ENCODE data around the gene TMOD2. TPM values are rescaled to one million over a fixed set of nuclear protein-coding genes. Genes with fewer than 3 reads are reported as not detected.

TMOD2 gene
- total RNA-seq, 4 donors from 2014 or later: 1.8 to 6.8 (median 5.3) TPM

DNA sequence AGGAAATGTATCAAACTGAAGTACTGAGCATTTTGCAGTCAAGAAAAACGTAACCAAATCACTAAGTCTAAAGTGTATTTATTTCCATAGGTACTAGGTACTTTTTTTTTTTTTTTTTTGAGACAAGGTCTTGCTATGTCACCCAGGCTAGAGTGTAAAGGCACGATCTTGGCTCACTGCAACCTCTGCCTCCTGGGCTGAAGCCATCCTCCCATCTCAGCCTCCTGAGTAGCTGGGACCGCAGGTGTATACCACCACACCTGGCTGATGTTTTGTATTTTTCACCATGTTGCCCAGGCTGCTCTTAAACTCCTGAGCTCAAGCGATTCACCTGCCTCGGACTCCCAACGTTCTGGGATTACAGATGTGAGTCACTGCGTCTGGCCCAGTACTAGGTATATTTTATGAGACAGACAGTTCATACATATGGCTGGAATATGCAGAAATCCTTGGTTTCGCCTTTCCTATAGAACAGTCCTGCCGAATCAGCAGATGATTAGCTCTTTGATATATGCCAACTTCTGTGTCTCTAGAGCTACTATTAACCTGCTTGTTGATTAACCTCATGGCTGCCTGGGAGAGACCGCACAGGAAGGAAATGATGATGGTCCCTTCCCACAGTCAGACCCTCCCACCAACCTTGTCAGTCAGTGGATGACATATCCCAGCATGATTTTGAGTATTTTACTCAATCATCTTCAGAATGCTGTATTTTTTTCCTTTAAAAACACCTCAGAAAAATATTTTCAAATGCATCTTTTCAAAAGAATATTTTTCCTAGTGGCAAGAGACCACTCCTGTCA lies 110.4 kb downstream of the TMOD2 start:
- Histone ChIP-seq H3K27ac (no peak overlapping the region), H3K4me1 (peaks cover 0 to 11% (median 0%) of the 10 kb centered on the region in 4 donors), H3K36me3 (peaks cover 0 to 23% (median 7%) of the 10 kb centered on the region in 4 donors), H3K4me3 (no peak overlapping the region), H3K9me3 (no peaks in the 10 kb centered on the region), H3K27me3 (no peaks in the 10 kb centered on the region)
- 82 to 93% methylated on average over 4 to 10 of the region's 10 CpGs for WGBS, 2 donors (ENCODE audit: low coverage in 1 of 2)
- intact Hi-C loops (cut with DNase I; ENCODE audit: low total_unique reads) (no loop called here), in situ Hi-C loops (cut with MboI; ENCODE audit: low pct_ligation_motif_present in 1 of 4, low pct_unique_long_range_greater_than_20kb in 1 of 4, low sequenced_read_pairs in 3 of 4) (loop anchor here in 1 of 4 donors (25.0 kb wide), 1 partner anchor 99 kb away; the partner anchor contains the start of gene TMOD2)
- TF ChIP-seq POLR2AphosphoS5 (IDR thresholded peaks at IDR 0.05) (no peak), POLR2A (IDR thresholded peaks at IDR 0.05) (no peak), EP300 (IDR thresholded peaks at IDR 0.05; ENCODE audit: low read depth) (no peak)
- TF ChIP-seq, protein P1, sequence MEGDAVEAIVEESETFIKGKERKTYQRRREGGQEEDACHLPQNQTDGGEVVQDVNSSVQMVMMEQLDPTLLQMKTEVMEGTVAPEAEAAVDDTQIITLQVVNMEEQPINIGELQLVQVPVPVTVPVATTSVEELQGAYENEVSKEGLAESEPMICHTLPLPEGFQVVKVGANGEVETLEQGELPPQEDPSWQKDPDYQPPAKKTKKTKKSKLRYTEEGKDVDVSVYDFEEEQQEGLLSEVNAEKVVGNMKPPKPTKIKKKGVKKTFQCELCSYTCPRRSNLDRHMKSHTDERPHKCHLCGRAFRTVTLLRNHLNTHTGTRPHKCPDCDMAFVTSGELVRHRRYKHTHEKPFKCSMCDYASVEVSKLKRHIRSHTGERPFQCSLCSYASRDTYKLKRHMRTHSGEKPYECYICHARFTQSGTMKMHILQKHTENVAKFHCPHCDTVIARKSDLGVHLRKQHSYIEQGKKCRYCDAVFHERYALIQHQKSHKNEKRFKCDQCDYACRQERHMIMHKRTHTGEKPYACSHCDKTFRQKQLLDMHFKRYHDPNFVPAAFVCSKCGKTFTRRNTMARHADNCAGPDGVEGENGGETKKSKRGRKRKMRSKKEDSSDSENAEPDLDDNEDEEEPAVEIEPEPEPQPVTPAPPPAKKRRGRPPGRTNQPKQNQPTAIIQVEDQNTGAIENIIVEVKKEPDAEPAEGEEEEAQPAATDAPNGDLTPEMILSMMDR (IDR thresholded peaks at IDR 0.05): no peak
- no peak for DNase-seq

DNA sequence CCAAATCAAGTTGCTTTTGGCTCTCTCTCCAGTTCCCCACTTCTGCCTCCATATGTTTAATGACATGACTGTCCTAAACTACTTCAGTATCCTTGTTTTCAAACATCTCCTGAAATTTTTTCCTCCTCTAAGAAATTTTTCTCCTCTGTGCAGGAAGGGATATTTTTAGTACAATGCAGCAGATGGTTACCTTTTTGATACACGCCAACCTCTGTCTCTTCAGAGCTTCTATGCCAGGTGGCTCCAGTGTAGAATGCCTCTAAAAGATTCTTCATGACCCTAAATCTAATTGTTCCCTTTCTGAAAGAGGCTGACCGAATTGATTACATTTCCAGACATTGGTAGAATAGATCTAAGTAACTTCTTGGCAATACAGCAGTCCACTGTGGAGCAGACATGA lies 111.7 kb downstream of the TMOD2 start:
- Histone ChIP-seq H3K4me3 (no peak overlapping the region), H3K4me1 (peaks cover 0 to 9% (median 0%) of the 10 kb centered on the region in 4 donors), H3K9me3 (no peaks in the 10 kb centered on the region), H3K36me3 (peaks cover 0 to 23% (median 7%) of the 10 kb centered on the region in 4 donors), H3K27me3 (no peaks in the 10 kb centered on the region), H3K27ac (no peak overlapping the region)
- WGBS, 2 donors (ENCODE audit: low coverage in 1 of 2): 99% methylated on average over 2 of the region's 2 CpGs; no CpG with 5 or more reads in 1 of the 2 donors
- no peak for DNase-seq
- TF ChIP-seq EP300 (IDR thresholded peaks at IDR 0.05; ENCODE audit: low read depth): no peak
- TF ChIP-seq, protein P1 (IDR thresholded peaks at IDR 0.05): no peak
- TF ChIP-seq POLR2A (IDR thresholded peaks at IDR 0.05): no peak
- TF ChIP-seq POLR2AphosphoS5 (IDR thresholded peaks at IDR 0.05): no peak
- intact Hi-C loops (cut with DNase I; ENCODE audit: low total_unique reads) (no loop called here), in situ Hi-C loops (cut with MboI; ENCODE audit: low pct_ligation_motif_present in 1 of 4, low pct_unique_long_range_greater_than_20kb in 1 of 4, low sequenced_read_pairs in 3 of 4) (loop anchor here in 1 of 4 donors (25.0 kb wide), 1 partner anchor 101 kb away; the partner anchor contains the start of gene TMOD2)

DNA sequence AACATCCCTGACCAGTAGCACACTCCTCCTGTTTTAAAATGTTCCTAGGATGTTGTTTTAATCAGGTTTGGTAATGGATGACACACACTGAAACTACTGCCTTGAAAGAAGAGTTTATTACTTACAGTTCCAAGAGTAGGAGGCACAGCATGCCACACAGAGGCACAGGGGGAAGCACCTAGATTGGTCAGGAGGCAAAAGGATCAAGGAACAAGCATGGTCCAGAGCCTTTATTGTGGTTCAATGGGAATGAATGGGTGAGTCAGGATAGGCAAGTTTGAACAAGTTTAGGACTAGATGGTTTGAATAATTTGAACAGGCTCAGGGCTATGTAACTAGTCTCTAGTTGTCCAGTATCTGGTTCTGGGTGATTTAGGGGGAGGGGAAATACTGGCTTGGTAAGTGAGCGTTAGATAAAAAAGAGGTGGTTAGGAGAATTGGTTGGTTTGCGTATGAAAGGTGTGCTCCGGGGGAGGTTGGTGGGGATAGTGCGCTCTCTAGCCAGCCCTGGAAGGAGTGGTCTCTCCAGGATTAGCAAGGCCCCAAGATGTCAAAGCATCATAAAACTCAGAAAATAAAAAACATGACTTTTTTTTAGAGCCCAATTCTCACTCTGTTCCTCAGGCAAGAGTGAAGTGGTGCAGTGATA lies 113.1 kb downstream of the TMOD2 start:
- in situ Hi-C loops (cut with MboI; ENCODE audit: low pct_ligation_motif_present in 1 of 4, low pct_unique_long_range_greater_than_20kb in 1 of 4, low sequenced_read_pairs in 3 of 4) (loop anchor here in 1 of 4 donors (25.0 kb wide), 1 partner anchor 102 kb away; the partner anchor contains the start of gene TMOD2), intact Hi-C loops (cut with DNase I; ENCODE audit: low total_unique reads) (no loop called here)
- H3K27me3 ChIP-seq: no peaks in the 10 kb centered on the region
- H3K27ac ChIP-seq: no peak overlapping the region
- H3K4me3 ChIP-seq: no peak overlapping the region
- TF ChIP-seq POLR2AphosphoS5 (IDR thresholded peaks at IDR 0.05): no peak
- TF ChIP-seq POLR2A (IDR thresholded peaks at IDR 0.05): no peak
- TF ChIP-seq, protein P1 (IDR thresholded peaks at IDR 0.05): no peak
- no peak for TF ChIP-seq EP300 (IDR thresholded peaks at IDR 0.05; ENCODE audit: low read depth)
- no peaks in the 10 kb centered on the region for H3K9me3 ChIP-seq
- no peak for DNase-seq
- peaks cover 0 to 23% (median 9%) of the 10 kb centered on the region in 4 donors for H3K4me1 ChIP-seq
- H3K36me3 ChIP-seq: peaks cover 0 to 23% (median 7%) of the 10 kb centered on the region in 4 donors
- WGBS, 2 donors (ENCODE audit: low coverage in 1 of 2): 96 to 98% methylated on average over 4 of the region's 4 CpGs

DNA sequence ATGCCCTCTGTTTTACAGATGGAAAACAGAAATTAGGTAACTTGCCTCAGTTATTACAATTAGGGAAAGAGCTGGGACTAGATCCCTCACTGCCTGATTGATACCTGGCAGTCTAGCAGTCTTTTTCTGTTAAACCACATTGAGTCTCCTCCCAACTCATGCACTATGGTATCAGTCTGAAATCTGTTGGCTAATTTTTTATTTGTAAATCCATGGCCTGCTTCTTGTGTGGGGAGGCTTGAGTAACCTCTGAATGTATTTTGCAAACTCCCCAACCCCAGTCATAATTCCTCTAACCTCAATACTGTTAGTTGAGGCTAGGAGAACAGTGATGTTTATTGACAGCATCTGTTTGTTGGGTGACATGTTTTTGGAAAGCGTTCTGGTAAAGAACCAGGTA lies 113.9 kb downstream of the TMOD2 start:
- Histone ChIP-seq H3K9me3 (no peaks in the 10 kb centered on the region), H3K27ac (no peak overlapping the region), H3K27me3 (no peaks in the 10 kb centered on the region), H3K36me3 (peaks cover 0 to 31% (median 7%) of the 10 kb centered on the region in 4 donors), H3K4me1 (peaks cover 0 to 25% (median 9%) of the 10 kb centered on the region in 4 donors), H3K4me3 (no peak overlapping the region)
- TF ChIP-seq, protein P1 (IDR thresholded peaks at IDR 0.05): no peak
- TF ChIP-seq EP300 (IDR thresholded peaks at IDR 0.05; ENCODE audit: low read depth): no peak
- in situ Hi-C loops (cut with MboI; ENCODE audit: low pct_ligation_motif_present in 1 of 4, low pct_unique_long_range_greater_than_20kb in 1 of 4, low sequenced_read_pairs in 3 of 4): loop anchor here in 1 of 4 donors (25.0 kb wide), 1 partner anchor 103 kb away; the partner anchor contains the start of gene TMOD2
- intact Hi-C loops (cut with DNase I; ENCODE audit: low total_unique reads): no loop called here
- DNase-seq: no peak
- 86 to 100% methylated on average over 1 of the region's 1 CpG for WGBS, 2 donors (ENCODE audit: low coverage in 1 of 2)

Data from transverse colon (tissue), 4 donors.